ENCODE results near the gene LRRC61. TPM values are rescaled to one million over a fixed set of nuclear protein-coding genes. Genes with fewer than 3 reads are reported as not detected.
A peak's percentile ranks its signal among the peaks of the same experiment; 100 is the strongest.
"Not testable (repeated sequence)": the region's sequence is repeated elsewhere in the genome, so short reads cannot be mapped to it uniquely, and the experiment has no call there.

Gene LRRC61
- total RNA-seq, 8 experiments from 2014 or later, result 0.22 to 8.6 (median 1.3) TPM; not detected in 1

DNA sequence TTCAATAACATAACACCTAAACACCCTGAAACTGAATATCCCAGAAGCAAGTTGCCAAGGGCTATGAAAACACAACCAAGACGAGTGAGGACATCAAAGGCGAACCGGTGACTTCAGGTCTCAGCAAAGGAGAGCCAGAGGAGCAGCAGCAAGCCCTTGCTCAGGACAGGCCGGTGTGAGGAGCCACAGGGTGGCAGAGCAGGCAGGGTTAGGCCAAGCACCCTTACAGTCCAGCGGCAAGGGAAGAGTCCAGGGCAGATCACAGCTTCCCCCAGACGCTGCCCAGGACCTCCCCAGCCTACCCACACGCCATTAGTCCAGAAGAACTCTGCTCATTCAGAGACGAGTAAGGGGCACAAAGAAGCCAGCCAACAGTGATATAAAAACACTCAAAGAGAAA, 27.5 kb upstream of the LRRC61 start:
- WGBS, 10 experiments, result no CpG with 5 or more reads among the region's 8 CpGs
- not testable (repeated sequence) for H3K4me1 ChIP-seq (replicated peaks in 1 of 2); H3K4me3 ChIP-seq; H3K27ac ChIP-seq
- ATAC-seq (replicated peaks in 6 of 8), result peak in 3 of 8 experiments; percentile 34 to 69 (median 58)
- in situ Hi-C loops (cut with MboI; ENCODE audit: low pct_unique_long_range_greater_than_20kb in 2 of 9, low sequenced_read_pairs in 9 of 9, unreplicated experiment in 9 of 9), result loop anchor here in 1 of 9 experiments (25.0 kb wide), 1 partner anchor 117 kb away; a partner anchor contains a TSS

DNA sequence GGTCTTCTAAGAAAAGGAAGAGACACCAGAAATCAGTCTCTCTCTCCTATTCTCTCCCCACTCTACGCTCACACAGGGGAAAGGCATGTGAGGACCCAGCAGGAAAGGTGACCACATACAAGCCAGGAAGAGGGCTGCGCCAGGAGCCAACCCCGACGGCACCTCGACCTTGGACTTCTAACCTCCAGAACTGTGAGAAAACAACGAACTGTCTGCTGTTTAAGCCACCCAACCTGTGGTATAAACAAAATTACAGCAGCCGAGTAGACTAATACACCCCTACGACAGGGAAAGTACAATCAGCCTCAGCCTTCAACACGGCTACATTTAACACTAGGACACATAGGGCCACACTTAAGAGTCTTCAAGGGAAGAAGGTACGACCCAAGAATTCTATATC, 26.4 kb upstream of the LRRC61 start:
- ATAC-seq (replicated peaks in 6 of 8); H3K27ac ChIP-seq; H3K4me3 ChIP-seq; H3K4me1 ChIP-seq (replicated peaks in 1 of 2): not testable (repeated sequence)
- in situ Hi-C loops (cut with MboI; ENCODE audit: low pct_unique_long_range_greater_than_20kb in 2 of 9, low sequenced_read_pairs in 9 of 9, unreplicated experiment in 9 of 9), result loop anchor here in 1 of 9 experiments (25.0 kb wide), 1 partner anchor 115 kb away; a partner anchor contains a TSS
- WGBS, 10 experiments, result 0% methylated on average over 1 of the region's 10 CpGs; no CpG with 5 or more reads in 9 of the 10 experiments

DNA sequence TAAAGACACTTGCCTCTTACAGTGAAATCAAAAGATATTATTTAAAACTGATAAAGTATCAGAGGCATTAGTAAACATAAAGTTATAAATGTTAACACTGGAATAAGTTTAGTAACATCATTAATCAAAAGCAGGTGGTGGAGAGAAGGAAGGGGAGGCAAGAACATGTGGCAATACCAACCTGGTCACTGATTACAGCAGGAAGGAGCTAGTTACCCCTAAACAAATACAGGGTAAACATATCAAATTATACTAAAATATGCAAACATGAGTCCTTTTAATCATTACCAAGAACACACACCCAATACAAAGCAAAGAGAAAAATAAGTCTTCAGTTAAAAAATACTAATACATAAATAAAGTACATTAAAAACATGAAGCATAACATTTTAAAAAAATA, 25.2 kb upstream of the LRRC61 start:
- not testable (repeated sequence) for H3K4me3 ChIP-seq; H3K27ac ChIP-seq; H3K4me1 ChIP-seq (replicated peaks in 1 of 2)
- in situ Hi-C loops (cut with MboI; ENCODE audit: low pct_unique_long_range_greater_than_20kb in 2 of 9, low sequenced_read_pairs in 9 of 9, unreplicated experiment in 9 of 9), result loop anchor here in 1 of 9 experiments (25.0 kb wide), 1 partner anchor 114 kb away; a partner anchor contains a TSS
- ATAC-seq (replicated peaks in 6 of 8), result peak in 2 of 8 experiments; percentile 27 to 58

DNA sequence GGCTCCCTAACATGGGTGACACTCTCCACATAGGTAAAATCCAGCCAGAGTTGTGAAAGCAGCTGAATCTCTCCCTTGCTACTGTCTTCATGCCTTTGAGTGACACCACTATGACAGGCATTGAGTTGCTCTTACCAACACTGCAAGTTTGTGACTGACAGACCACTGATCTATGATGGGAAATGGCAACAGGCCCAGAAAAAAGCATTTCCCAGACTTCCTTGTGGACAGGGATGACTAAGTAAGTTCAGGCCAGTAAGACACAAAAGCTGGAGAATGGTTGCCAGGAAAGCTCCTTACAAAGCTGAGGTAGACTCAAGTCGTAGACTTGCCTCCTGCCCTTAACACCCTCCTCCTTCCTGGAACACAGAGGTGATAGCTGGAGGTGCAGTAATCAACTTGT, 20.2 kb upstream of the LRRC61 start:
- H3K4me1 ChIP-seq (replicated peaks in 1 of 2); H3K4me3 ChIP-seq; H3K27ac ChIP-seq; in situ Hi-C loops (cut with MboI; ENCODE audit: low pct_unique_long_range_greater_than_20kb in 2 of 9, low sequenced_read_pairs in 9 of 9, unreplicated experiment in 9 of 9): not testable (repeated sequence)
- WGBS, 10 experiments, result 100% methylated on average over 1 of the region's 1 CpG; no CpG with 5 or more reads in 9 of the 10 experiments
- ATAC-seq (replicated peaks in 6 of 8), result peak in 1 of 8 experiments; percentile 51

DNA sequence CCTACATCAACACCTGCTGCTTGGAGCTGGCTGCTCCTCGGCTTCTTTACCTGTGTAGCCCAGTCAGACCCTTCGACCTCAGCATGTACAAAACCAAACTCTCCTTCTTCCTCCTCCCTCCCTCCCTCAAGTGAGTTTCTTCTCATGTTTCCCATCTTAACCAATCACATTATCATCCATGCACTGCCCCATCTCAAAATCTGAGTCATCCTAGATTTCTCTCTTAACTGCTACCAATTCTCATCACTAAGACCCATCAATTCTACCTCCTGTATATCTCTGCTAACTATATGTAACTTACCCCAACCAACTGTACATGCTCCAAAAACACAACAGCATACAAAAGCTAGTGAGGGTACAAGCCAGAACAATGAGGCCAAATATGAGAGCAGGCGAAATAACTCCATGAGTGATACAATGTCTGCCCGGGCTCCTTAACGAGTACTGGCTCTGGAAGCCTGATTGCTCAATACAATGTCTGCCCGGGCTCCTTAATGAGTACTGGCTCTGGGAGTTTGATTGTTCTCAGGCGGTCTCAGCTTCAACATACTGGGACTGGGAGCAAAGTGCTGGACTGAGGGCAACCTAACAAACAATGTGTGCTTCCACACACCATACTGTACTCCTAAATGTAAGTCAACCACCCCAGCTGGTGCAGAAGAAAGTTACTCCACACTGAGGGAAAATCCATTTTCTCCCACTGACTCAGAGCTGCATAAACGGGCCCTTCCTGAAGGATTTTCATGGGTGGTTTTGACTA, 18.5 kb upstream of the LRRC61 start:
- H3K4me3 ChIP-seq; H3K4me1 ChIP-seq (replicated peaks in 1 of 2); H3K27ac ChIP-seq; in situ Hi-C loops (cut with MboI; ENCODE audit: low pct_unique_long_range_greater_than_20kb in 2 of 9, low sequenced_read_pairs in 9 of 9, unreplicated experiment in 9 of 9): not testable (repeated sequence)
- 0 to 100% (median 60%) methylated on average over 1 of the region's 8 CpGs; no CpG with 5 or more reads in 7 of the 10 experiments for WGBS, 10 experiments
- ATAC-seq (replicated peaks in 6 of 8), result peak in 3 of 8 experiments; percentile 44 to 74 (median 69)

DNA sequence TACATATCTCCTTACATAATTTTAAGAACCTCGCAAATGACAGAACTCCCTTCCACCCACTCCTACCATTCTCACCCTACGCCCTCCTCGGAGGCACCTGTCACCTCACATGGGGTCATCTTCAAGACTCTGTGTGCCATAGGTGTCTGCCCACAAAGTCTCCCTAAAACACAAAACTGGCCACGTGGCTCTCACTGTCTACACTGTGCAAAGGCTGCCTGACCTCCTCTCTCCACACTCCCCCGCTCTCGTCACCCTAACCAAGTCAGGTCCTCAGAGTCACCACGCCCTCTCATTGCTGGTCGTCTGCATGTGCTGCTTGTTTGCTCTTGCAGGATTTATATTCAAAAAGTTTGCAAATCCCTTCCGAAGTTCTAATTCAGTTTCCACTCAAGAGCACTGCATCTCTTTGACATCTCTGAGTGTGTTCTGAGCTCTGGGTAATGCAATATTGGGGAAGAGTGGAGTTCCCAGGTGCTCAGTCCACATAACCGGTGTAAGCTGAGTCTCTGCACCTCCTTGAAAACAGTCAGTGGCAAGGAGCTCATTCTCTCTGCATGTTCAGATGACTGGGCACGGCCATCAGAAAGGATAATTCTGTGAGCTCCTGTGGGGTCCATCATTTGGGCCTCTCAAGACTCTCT, 17.8 kb upstream of the LRRC61 start:
- H3K4me1 ChIP-seq (replicated peaks in 1 of 2); H3K4me3 ChIP-seq; in situ Hi-C loops (cut with MboI; ENCODE audit: low pct_unique_long_range_greater_than_20kb in 2 of 9, low sequenced_read_pairs in 9 of 9, unreplicated experiment in 9 of 9); H3K27ac ChIP-seq: not testable (repeated sequence)
- ATAC-seq (replicated peaks in 6 of 8), result peak in 2 of 8 experiments; percentile 51 to 75
- WGBS, 10 experiments, result 20 to 100% (median 100%) methylated on average over 1 to 2 of the region's 11 CpGs; no CpG with 5 or more reads in 5 of the 10 experiments

DNA sequence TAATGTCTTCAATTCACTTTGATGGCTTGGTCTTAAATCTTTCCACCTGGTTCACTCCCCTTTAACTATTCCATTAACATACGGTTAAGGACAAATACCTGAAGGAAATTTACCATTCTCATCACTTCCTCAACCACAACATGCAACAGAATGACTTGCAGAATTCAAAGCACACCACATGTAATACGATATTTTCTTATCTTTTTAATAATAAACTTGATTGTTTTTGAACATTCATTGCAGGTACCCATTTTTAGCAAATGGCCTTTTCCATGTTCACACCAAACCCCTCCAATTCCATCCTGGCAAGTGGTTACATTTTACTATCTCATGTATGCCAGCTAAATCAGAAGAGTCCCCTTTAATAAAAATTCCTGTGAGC, 17.3 kb upstream of the LRRC61 start:
- WGBS, 10 experiments, result 0 to 100% methylated on average over 1 of the region's 2 CpGs; no CpG with 5 or more reads in 8 of the 10 experiments
- H3K27ac ChIP-seq; in situ Hi-C loops (cut with MboI; ENCODE audit: low pct_unique_long_range_greater_than_20kb in 2 of 9, low sequenced_read_pairs in 9 of 9, unreplicated experiment in 9 of 9); ATAC-seq (replicated peaks in 6 of 8); H3K4me3 ChIP-seq; H3K4me1 ChIP-seq (replicated peaks in 1 of 2): not testable (repeated sequence)

DNA sequence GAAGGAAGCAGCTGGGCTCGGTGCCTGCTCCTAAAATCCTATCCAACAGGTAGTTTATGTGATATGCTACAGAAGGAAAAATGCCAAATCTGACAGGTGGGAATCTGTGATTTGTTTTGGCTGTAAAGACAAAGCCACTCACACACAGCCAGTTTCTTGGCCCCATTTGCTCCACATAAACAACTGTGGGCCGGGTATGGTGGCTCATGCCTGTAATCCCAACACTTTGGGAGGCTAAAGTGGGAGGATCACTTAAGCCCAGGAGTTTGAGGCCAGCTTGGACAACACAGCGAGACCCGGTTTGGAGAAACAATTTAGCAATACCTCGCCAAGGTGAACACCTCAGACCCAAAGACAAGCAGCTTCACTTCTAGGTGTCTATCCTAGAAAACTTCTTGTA, 16.8 kb upstream of the LRRC61 start:
- WGBS, 10 experiments, result 50 to 100% (median 80%) methylated on average over 1 to 4 of the region's 5 CpGs; no CpG with 5 or more reads in 5 of the 10 experiments
- H3K4me1 ChIP-seq (replicated peaks in 1 of 2); H3K4me3 ChIP-seq; ATAC-seq (replicated peaks in 6 of 8); H3K27ac ChIP-seq; in situ Hi-C loops (cut with MboI; ENCODE audit: low pct_unique_long_range_greater_than_20kb in 2 of 9, low sequenced_read_pairs in 9 of 9, unreplicated experiment in 9 of 9): not testable (repeated sequence)

DNA sequence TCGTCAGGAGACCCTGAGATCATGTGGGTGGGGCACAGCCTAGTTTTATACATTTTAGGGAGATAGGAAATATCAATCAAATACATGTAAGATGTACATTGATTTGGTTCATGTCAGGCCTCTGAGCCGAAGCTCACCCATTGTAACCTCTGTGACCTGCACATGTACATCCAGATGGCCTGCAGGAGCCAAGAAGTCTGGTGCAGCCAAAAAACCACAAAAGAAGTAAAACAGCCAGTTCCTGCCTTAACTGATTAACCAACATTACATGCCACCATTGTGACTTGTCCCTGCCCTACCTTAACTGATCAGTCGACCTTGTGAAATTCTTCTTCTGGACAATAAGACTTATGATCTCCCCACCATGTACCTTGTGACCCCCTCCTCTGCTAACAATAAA, 16.0 kb upstream of the LRRC61 start:
- WGBS, 10 experiments, result 8 to 88% (median 62%) methylated on average over 1 to 3 of the region's 3 CpGs
- Histone ChIP-seq H3K4me3 (no peak overlapping the region), H3K27ac (no peak overlapping the region), H3K4me1 (replicated peaks in 1 of 2) (no peaks in the 10 kb centered on the region)
- no peak for ATAC-seq (replicated peaks in 6 of 8)
- in situ Hi-C loops (cut with MboI; ENCODE audit: low pct_unique_long_range_greater_than_20kb in 2 of 9, low sequenced_read_pairs in 9 of 9, unreplicated experiment in 9 of 9), result no loop called here

DNA sequence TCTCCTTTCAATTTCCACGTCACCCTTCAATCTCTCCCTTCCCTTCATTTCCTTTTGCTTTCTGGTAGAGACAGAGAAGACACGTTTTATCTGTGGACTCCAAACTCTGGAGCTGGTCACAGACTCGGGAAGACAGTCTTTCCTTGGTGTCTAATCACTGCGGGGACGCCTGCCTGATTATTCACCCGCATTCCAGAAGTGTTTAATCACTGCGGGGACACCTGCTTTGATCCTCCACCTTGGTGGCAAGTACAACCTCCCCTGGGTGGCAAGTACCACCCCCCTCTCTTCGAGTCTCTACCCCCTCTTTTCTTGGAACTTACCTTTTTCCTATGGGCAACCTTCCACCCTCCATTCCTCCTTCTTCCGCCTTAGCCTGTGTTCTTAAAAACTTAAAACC, 15.3 kb upstream of the LRRC61 start:
- no peak overlapping the region for H3K4me3 ChIP-seq
- H3K27ac ChIP-seq, result no peak overlapping the region
- ATAC-seq (replicated peaks in 6 of 8), result no peak
- WGBS, 10 experiments, result 47 to 89% (median 67%) methylated on average over 1 to 9 of the region's 9 CpGs; no CpG with 5 or more reads in 2 of the 10 experiments
- in situ Hi-C loops (cut with MboI; ENCODE audit: low pct_unique_long_range_greater_than_20kb in 2 of 9, low sequenced_read_pairs in 9 of 9, unreplicated experiment in 9 of 9), result no loop called here
- no peaks in the 10 kb centered on the region for H3K4me1 ChIP-seq (replicated peaks in 1 of 2)

DNA sequence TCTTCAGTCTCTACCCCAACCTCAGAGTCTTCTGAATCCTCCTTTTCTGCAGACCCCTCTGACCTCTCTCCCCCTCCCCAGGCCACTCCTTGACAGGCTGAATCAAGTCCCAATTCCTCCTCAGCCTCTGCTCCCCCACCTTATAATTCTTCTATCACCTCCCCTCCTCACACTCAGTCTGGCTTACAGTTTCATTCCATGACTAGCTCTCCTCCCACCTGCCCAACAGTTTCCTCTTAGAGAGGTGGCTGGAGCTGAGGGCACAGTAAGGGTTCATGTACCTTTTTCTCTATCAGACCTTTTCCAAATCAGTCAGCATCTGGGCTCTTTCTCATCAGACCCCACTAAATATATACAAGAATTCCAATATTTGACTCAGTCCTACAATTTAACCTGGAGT, 14.6 kb upstream of the LRRC61 start:
- no peak overlapping the region for H3K4me3 ChIP-seq
- in situ Hi-C loops (cut with MboI; ENCODE audit: low pct_unique_long_range_greater_than_20kb in 2 of 9, low sequenced_read_pairs in 9 of 9, unreplicated experiment in 9 of 9), result no loop called here
- no peak for ATAC-seq (replicated peaks in 6 of 8)
- H3K4me1 ChIP-seq (replicated peaks in 1 of 2), result no peaks in the 10 kb centered on the region
- no peak overlapping the region for H3K27ac ChIP-seq

DNA sequence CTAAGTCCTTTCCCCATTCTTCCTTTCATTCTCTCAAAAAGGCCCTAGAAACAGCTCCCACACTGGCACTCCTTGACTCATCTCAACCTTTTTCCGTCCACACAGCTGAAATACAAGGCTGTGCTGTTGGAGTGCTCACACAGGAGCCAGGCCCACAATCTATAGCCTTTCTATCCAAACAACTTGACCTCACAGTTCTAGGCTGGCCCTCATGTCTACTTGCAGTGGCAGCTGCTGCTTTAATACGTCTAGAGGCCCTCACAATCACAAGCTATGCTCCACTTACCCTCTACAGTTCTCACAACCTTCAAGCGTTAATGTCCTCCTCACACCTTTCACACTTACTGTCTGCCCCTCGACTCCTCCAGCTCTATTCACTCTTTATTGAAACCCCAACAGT, 12.0 kb upstream of the LRRC61 start:
- WGBS, 10 experiments, result 33 to 95% (median 72%) methylated on average over 1 to 4 of the region's 4 CpGs; no CpG with 5 or more reads in 2 of the 10 experiments
- in situ Hi-C loops (cut with MboI; ENCODE audit: low pct_unique_long_range_greater_than_20kb in 2 of 9, low sequenced_read_pairs in 9 of 9, unreplicated experiment in 9 of 9), result no loop called here
- no peak overlapping the region for H3K4me3 ChIP-seq
- H3K27ac ChIP-seq, result no peak overlapping the region
- no peaks in the 10 kb centered on the region for H3K4me1 ChIP-seq (replicated peaks in 1 of 2)
- ATAC-seq (replicated peaks in 6 of 8), result no peak

DNA sequence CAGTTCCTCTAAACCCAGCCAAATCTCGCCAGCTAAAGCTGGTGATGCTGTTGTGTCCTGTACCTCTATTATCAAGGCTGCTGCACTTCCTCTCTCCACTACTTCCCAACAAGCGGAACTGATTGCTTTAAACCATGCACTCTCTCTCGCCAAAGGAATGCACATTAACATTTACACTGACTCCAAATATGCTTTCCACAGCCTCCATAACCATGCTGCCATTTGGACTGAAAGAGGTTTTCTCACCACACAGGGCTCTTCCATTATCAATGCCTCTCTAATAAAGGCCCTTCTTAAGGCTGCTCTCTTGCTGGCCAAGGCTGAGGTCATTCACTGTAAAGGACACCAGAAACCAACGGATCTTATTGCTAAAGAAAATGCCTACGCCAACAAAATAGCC, 11.4 kb upstream of the LRRC61 start:
- H3K4me3 ChIP-seq, result no peak overlapping the region
- no peaks in the 10 kb centered on the region for H3K4me1 ChIP-seq (replicated peaks in 1 of 2)
- peak in 2 of 8 experiments; percentile 48 to 65 for ATAC-seq (replicated peaks in 6 of 8)
- H3K27ac ChIP-seq, result no peak overlapping the region
- WGBS, 10 experiments, result 29 to 100% (median 67%) methylated on average over 1 to 5 of the region's 5 CpGs
- in situ Hi-C loops (cut with MboI; ENCODE audit: low pct_unique_long_range_greater_than_20kb in 2 of 9, low sequenced_read_pairs in 9 of 9, unreplicated experiment in 9 of 9), result no loop called here
